GM23248 (cell line): ENCODE measurements around the gene CASP12.

Source experiments
- EZH2 ChIP-seq: fragments of 200-600 bp; sonication (generic); IDR thresholded peaks from 2 replicates; pipeline ENCODE4 v1.6.1; 2018; ENCODE audit warnings: antibody characterized with exemption, mild to moderate bottlenecking; ENCODE audit not compliant: insufficient read depth, poor library complexity, severe bottlenecking
- EZH2phosphoT487 ChIP-seq: fragments of 200-600 bp; sonication (generic); IDR thresholded peaks from 2 replicates; pipeline ENCODE4 v1.6.1; 2018; ENCODE audit warnings: antibody characterized with exemption, moderate library complexity, mild to moderate bottlenecking, low read depth; ENCODE audit not compliant: insufficient read depth

DNA sequence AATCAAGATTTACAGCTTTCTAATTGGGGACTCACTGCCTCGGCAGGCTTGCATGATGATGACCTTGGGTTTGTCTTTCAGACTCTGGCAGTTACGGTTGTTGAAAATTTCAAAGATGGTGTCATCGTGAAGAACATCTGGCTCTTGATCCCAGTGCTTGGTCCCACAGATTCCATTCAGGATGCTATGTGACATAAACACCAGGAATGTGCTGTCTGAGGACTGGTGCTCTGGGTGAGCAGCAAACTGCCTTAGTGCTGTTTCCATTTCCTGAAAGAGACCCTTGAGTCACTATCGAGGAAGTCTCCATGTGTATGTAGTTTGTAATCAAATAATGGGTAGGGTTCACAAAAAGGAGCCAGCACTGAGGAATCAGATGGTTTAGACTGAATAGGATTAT lies 7.1 kb downstream of the CASP12 start:
- TF ChIP-seq EZH2: no peak
- no peak for TF ChIP-seq EZH2phosphoT487
